SK-N-SH (cell line): ENCODE results near the gene VDAC1. TPM values are rescaled to one million over a fixed set of nuclear protein-coding genes. Genes with fewer than 3 reads are reported as not detected.

ENCODE experiments used
- CTCF ChIA-PET: fragments of 300-600, 350-600 bp; formaldehyde crosslinking; extraction: SDS; loops from one replicate; lab custom pipeline; 2021; lab: Yijun Ruan, JAX
- POLR2A ChIA-PET: fragments of 350-600 bp; sonication (Branson Sonifier 250); formaldehyde crosslinking; extraction: SDS; loops from one replicate; lab custom pipeline; 2020; ENCODE audit warnings: antibody characterized with exemption, inconsistent platforms; lab: Yijun Ruan, JAX
- DNase-seq: peaks from one replicate; pipeline ENCODE4 v3.0.0; 2012
- H2AFZ ChIP-seq: fragments of 200-600 bp; sonication (generic); 2 replicates; pipeline ENCODE4 v1.8.1; 2016; ENCODE audit warnings: antibody characterized with exemption, mild to moderate bottlenecking, low read depth
- H3F3A ChIP-seq: fragments of 200-600 bp; sonication (generic); replicated peaks from 2 replicates; pipeline ENCODE3; 2016; ENCODE audit warnings: antibody characterized with exemption, mild to moderate bottlenecking; ENCODE audit not compliant: insufficient read depth
- H3K27ac ChIP-seq, 2 experiments: fragments of 200-500 bp in 1 of 2; fragments of 200-600 bp in 1 of 2; sonication (Bioruptor generic) in 1 of 2; sonication (generic), shearing (Covaris generic) in 1 of 2; 2 replicates each; pipeline versions ENCODE4 v1.5.1 to v1.6.1; 2014 to 2016; ENCODE audit warnings: low read depth in 2 of 2, inconsistent platforms in 1 of 2, low read length in 1 of 2, mild to moderate bottlenecking in 1 of 2, mixed read lengths in 1 of 2
- H3K27me3 ChIP-seq: fragments of 200-600 bp; sonication (generic), shearing (Covaris generic); 2 replicates; pipeline ENCODE4 v1.6.1; 2016; ENCODE audit warnings: mixed run types; ENCODE audit not compliant: insufficient read depth
- H3K36me3 ChIP-seq, 2 experiments: fragments of 200-500 bp in 1 of 2; fragments of 200-600 bp in 1 of 2; sonication (Bioruptor generic) in 1 of 2; sonication (generic) in 1 of 2; replicated peaks in 1 of 2; 2 replicates each; pipeline versions ENCODE3 to v1.5.1; 2014 to 2016; ENCODE audit warnings: low read length in 1 of 2, mild to moderate bottlenecking in 1 of 2; ENCODE audit not compliant: insufficient read depth in 2 of 2, control insufficient read depth in 1 of 2
- H3K4me1 ChIP-seq, 2 experiments: fragments of 200-500 bp in 1 of 2; fragments of 200-600 bp in 1 of 2; sonication (Bioruptor generic) in 1 of 2; sonication (generic), shearing (Covaris generic) in 1 of 2; 2 replicates each; pipeline versions ENCODE4 v1.5.1 to v1.6.1; 2014 to 2016; ENCODE audit warnings: low read depth in 1 of 2, low read length in 1 of 2, mixed run types in 1 of 2; ENCODE audit not compliant: insufficient read depth in 2 of 2, control insufficient read depth in 1 of 2
- H3K4me2 ChIP-seq: fragments of 200-600 bp; sonication (generic), shearing (Covaris generic); 2 replicates; pipeline ENCODE4 v1.6.1; 2017; ENCODE audit warnings: mixed run types
- H3K4me3 ChIP-seq, 2 experiments: fragments of 200-500 bp in 1 of 2; fragments of 200-600 bp in 1 of 2; sonication (Bioruptor generic) in 1 of 2; sonication (generic), shearing (Covaris generic) in 1 of 2; 2 replicates each; pipeline versions ENCODE4 v1.5.1 to v1.8.1; 2014 to 2016; ENCODE audit warnings: low read depth in 2 of 2, inconsistent platforms in 1 of 2, low read length in 1 of 2, mild to moderate bottlenecking in 1 of 2, mixed read lengths in 1 of 2, moderate library complexity in 1 of 2
- H3K79me2 ChIP-seq: fragments of 200-600 bp; sonication (generic); 2 replicates; pipeline ENCODE4 v1.8.1; 2017; ENCODE audit warnings: mild to moderate bottlenecking; ENCODE audit not compliant: insufficient read depth
- H3K9ac ChIP-seq: fragments of 200-600 bp; sonication (generic); 2 replicates; pipeline ENCODE4 v1.6.1; 2017; ENCODE audit warnings: mixed run types
- H3K9me2 ChIP-seq: fragments of 200-600 bp; sonication (generic); 2 replicates; pipeline ENCODE4 v1.6.1; 2017; ENCODE audit warnings: mixed run types
- H3K9me3 ChIP-seq: fragments of 200-600 bp; sonication (generic); 2 replicates; pipeline ENCODE4 v1.6.1; 2017; ENCODE audit warnings: mixed run types, mild to moderate bottlenecking, moderate library complexity
- H4K20me1 ChIP-seq: fragments of 200-600 bp; sonication (generic); 2 replicates; pipeline ENCODE4 v1.6.1; 2017; ENCODE audit warnings: mild to moderate bottlenecking, mixed run types; ENCODE audit not compliant: insufficient read depth
- ELF1 ChIP-seq: IDR thresholded peaks from 2 replicates; pipeline ENCODE4 v1.4.0; 2012
- EP300 ChIP-seq, 2 experiments: IDR thresholded peaks; 2 replicates each; pipeline versions ENCODE4 v1.4.0 to v1.6.1; 2012; ENCODE audit warnings: borderline replicate concordance in 1 of 2, low read depth in 1 of 2, low read length in 1 of 2
- FOXJ3 ChIP-seq: sonication (generic); formaldehyde crosslinking; IDR thresholded peaks from 2 replicates; pipeline ENCODE4 v1.5.1; 2020; ENCODE audit warnings: mild to moderate bottlenecking, missing genetic modification reagents
- FOXM1 ChIP-seq: IDR thresholded peaks from 2 replicates; pipeline ENCODE4 v1.4.0; 2012; ENCODE audit warnings: low read depth, mild to moderate bottlenecking
- GABPA ChIP-seq: IDR thresholded peaks from 2 replicates; pipeline ENCODE4 v1.4.0; 2012; ENCODE audit warnings: low read depth, mild to moderate bottlenecking
- JUND ChIP-seq: IDR thresholded peaks from 2 replicates; pipeline ENCODE4 v1.4.0; 2012
- MEF2A ChIP-seq: IDR thresholded peaks from 2 replicates; pipeline ENCODE4 v1.4.0; 2012; ENCODE audit warnings: low read depth, borderline replicate concordance
- MXI1 ChIP-seq: IDR thresholded peaks from 2 replicates; pipeline ENCODE4 v1.6.1; 2012; ENCODE audit warnings: mild to moderate bottlenecking, low read depth, low read length, improper control_type of control experiment
- RAD21 ChIP-seq: IDR thresholded peaks from 2 replicates; pipeline ENCODE4 v1.6.1; 2012; ENCODE audit warnings: mild to moderate bottlenecking, low read length
- RFX5 ChIP-seq: IDR thresholded peaks from 2 replicates; pipeline ENCODE4 v1.6.1; 2012; ENCODE audit warnings: mild to moderate bottlenecking, improper control_type of control experiment, low read length
- RXRA ChIP-seq: IDR thresholded peaks from 2 replicates; pipeline ENCODE4 v1.4.0; 2012; ENCODE audit warnings: low read depth, mild to moderate bottlenecking, borderline replicate concordance
- SMC3 ChIP-seq: IDR thresholded peaks from 2 replicates; pipeline ENCODE4 v1.6.1; 2012; ENCODE audit warnings: low read depth, low read length, improper control_type of control experiment
- TAF1 ChIP-seq: IDR thresholded peaks from 2 replicates; pipeline ENCODE4 v1.6.1; 2012; ENCODE audit warnings: low read depth, mild to moderate bottlenecking, low read length, moderate library complexity, borderline replicate concordance
- TCF12 ChIP-seq: IDR thresholded peaks from 2 replicates; pipeline ENCODE4 v1.4.0; 2012
- YY1 ChIP-seq: IDR thresholded peaks from 2 replicates; pipeline ENCODE4 v1.4.0; 2012; ENCODE audit warnings: low read depth, mild to moderate bottlenecking
- WGBS: methylation state at CpG from one replicate; pipeline ENCODE4 v1.1.6; 2017; ENCODE audit warnings: low lambda C conversion rate; 5-methylcytosine and 5-hydroxymethylcytosine counted together
- polyA plus RNA-seq, 3 experiments: library from polyadenylated mRNA; depleted of rRNA; stranded (reverse); fragments of >200 nt; gene quantifications; 2 replicates each; pipeline ENCODE4 v1.2.3, GENCODE V29; 2012
- TF ChIP-seq, protein P1 (sequence below): fragments of 200-600 bp; sonication (generic); IDR thresholded peaks from 2 replicates; pipeline ENCODE4 v1.6.1; 2017; ENCODE audit warnings: antibody characterized with exemption, mild to moderate bottlenecking, moderate library complexity
- TF ChIP-seq, protein P2 (sequence below): IDR thresholded peaks from 2 replicates; pipeline ENCODE4; 2012

The VDAC1 gene
- polyA plus RNA-seq, 1 of the 3 experiments (the other 2 are of a cell fraction), result 166 TPM

DNA sequence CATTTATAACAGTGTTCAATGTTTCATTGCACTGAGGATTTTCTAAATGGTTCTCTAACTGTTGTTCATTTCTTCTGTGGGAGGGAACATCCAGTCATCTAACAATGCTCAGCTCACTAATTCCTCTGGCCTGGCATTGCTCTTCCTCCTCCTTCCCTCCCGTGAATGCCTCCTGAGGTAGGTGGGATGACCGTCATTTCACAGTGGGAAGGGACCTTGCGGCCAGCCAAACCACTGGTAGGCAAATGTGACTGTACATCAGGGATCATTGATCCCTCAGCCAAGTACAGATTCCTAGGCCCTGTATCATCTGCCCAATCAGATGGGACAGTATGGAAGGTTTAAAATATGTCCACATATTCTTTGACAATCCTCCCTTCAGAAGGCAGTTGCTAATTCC, 23.7 kb upstream of the VDAC1 start:
- Histone ChIP-seq H3K9me2 (no peaks in the 10 kb centered on the region), H3K27me3 (no peaks in the 10 kb centered on the region), H3K9ac (no peak overlapping the region), H3K4me2 (no peak overlapping the region), H4K20me1 (no peaks in the 10 kb centered on the region), H3F3A (peaks cover 6% of the 10 kb centered on the region), H3K4me3 (no peak overlapping the region), H3K36me3 (no peaks in the 10 kb centered on the region), H3K27ac (0 out of 4 replicates have a peak overlapping the region, but pooled peaks of 1 of the 2 experiments have one; percentile 9), H3K4me1 (no peaks in the 10 kb centered on the region), H3K79me2 (no peaks in the 10 kb centered on the region), H3K9me3 (no peaks in the 10 kb centered on the region), H2AFZ (no peak overlapping the region)
- ChIA-PET POLR2A (no interaction called here), CTCF (interaction anchor here (4.2 kb wide), 1 partner anchor 12 kb away, joined by 43 read pairs; no protein-coding TSS in a partner anchor)
- 93% methylated on average over 3 of the region's 3 CpGs for WGBS
- DNase-seq, result no peak
- TF ChIP-seq ELF1 (no peak), MEF2A (no peak)
- TF ChIP-seq, protein P1, sequence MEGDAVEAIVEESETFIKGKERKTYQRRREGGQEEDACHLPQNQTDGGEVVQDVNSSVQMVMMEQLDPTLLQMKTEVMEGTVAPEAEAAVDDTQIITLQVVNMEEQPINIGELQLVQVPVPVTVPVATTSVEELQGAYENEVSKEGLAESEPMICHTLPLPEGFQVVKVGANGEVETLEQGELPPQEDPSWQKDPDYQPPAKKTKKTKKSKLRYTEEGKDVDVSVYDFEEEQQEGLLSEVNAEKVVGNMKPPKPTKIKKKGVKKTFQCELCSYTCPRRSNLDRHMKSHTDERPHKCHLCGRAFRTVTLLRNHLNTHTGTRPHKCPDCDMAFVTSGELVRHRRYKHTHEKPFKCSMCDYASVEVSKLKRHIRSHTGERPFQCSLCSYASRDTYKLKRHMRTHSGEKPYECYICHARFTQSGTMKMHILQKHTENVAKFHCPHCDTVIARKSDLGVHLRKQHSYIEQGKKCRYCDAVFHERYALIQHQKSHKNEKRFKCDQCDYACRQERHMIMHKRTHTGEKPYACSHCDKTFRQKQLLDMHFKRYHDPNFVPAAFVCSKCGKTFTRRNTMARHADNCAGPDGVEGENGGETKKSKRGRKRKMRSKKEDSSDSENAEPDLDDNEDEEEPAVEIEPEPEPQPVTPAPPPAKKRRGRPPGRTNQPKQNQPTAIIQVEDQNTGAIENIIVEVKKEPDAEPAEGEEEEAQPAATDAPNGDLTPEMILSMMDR, result no peak

DNA sequence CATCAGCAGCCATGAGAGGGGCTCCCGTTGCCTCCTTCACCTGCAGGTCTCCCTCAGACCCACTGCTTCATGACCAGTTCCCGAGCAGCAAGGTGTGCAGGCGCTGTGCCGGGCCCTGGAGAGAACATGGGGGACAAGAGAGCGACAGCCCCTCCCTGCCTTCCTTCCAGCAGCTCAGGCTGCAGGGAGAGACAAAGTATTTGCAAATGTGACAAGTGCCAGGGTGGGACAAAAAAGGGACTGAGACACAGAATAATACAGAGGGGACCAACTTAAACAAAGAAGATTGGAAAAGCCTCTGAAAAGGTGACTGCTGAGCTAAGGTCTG, 22.5 kb upstream of the VDAC1 start:
- no peaks in the 10 kb centered on the region for H4K20me1 ChIP-seq
- H3K36me3 ChIP-seq, result no peaks in the 10 kb centered on the region
- no peak overlapping the region for H3K9ac ChIP-seq
- POLR2A ChIA-PET, result no interaction called here
- H3K4me3 ChIP-seq, result no peak overlapping the region
- no peaks in the 10 kb centered on the region for H3K27me3 ChIP-seq
- H3K4me1 ChIP-seq, result no peaks in the 10 kb centered on the region
- H3F3A ChIP-seq, result peaks cover 6% of the 10 kb centered on the region
- DNase-seq, result no peak
- H3K27ac ChIP-seq, result no peak overlapping the region
- H3K9me3 ChIP-seq, result no peaks in the 10 kb centered on the region
- H3K9me2 ChIP-seq, result no peaks in the 10 kb centered on the region
- no peak overlapping the region for H3K4me2 ChIP-seq
- no peak overlapping the region for H2AFZ ChIP-seq
- WGBS, result 91% methylated on average over 5 of the region's 5 CpGs
- CTCF ChIA-PET, result interaction anchor here (0.9 to 4.2 kb wide), 17 partner anchors 10 to 129 kb away, joined by 3 to 43 read pairs (median 6); no protein-coding TSS in a partner anchor
- TF ChIP-seq JUND, result no peak
- no peak for TF ChIP-seq RXRA
- TF ChIP-seq EP300 (IDR thresholded peaks at IDR 0.05; ENCODE audit: borderline replicate concordance in 1 of 2, low read depth in 1 of 2, low read length in 1 of 2), result no peak
- no peak for TF ChIP-seq MEF2A
- no peaks in the 10 kb centered on the region for H3K79me2 ChIP-seq

DNA sequence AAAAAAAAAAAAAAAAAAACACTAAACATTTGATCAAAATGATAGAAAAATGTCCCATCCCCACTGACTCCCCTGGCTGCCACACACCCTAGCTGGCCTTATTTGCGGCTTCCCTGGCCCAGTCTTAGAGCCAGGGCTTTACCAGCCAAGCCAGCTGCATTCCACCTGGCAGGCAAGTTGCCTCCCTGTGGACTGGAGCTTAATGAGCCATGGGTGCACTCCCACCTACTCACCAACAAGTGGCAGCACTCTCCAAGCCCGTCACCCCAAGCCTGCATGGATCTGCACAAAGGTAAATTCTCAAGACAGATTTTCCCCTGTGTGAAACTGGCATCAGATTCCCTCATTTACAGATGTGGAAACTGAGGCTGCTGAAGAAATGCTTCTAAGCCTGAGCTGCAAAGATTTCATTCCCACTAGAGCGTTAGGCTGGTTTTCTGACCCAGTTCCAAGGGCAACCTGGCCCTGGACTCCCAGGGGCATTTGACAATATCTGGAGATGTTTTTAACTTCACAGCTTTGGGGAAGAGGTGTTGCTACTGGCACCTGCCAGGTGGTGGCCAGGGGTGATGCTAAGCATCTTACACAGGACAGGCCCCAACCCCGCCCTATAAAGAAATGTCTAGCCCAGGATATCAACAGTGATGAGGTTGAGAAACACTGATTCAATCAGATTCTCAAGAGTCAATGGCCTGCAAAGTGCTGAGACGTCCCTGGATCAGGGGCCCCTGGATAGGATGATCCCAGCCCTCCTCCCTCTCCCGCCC, 21.9 kb upstream of the VDAC1 start:
- Histone ChIP-seq H3K9me3 (no peaks in the 10 kb centered on the region), H3K9ac (no peak overlapping the region), H3K27ac (no peak overlapping the region), H3K27me3 (no peaks in the 10 kb centered on the region), H3K4me3 (no peak overlapping the region), H4K20me1 (no peaks in the 10 kb centered on the region), H3K9me2 (no peaks in the 10 kb centered on the region), H3K79me2 (no peaks in the 10 kb centered on the region), H3K4me2 (no peak overlapping the region), H3K4me1 (no peaks in the 10 kb centered on the region), H2AFZ (no peak overlapping the region), H3F3A (peaks cover 6% of the 10 kb centered on the region), H3K36me3 (no peaks in the 10 kb centered on the region)
- POLR2A ChIA-PET, result interaction anchor here (0.6 kb wide), 1 partner anchor 48 kb away, joined by 3 read pairs; no protein-coding TSS in a partner anchor
- peak; percentile 80 for DNase-seq
- CTCF ChIA-PET, result interaction anchor here (0.6 to 4.2 kb wide), 22 partner anchors 9 to 130 kb away, joined by 3 to 43 read pairs (median 5); partner anchors contain the start of gene VDAC1
- 70% methylated on average over 6 of the region's 6 CpGs for WGBS
- TF ChIP-seq RFX5, result no peak
- TF ChIP-seq SMC3, result peak; percentile 42; the same call in 1 of the 2 replicates
- TF ChIP-seq, protein P2, sequence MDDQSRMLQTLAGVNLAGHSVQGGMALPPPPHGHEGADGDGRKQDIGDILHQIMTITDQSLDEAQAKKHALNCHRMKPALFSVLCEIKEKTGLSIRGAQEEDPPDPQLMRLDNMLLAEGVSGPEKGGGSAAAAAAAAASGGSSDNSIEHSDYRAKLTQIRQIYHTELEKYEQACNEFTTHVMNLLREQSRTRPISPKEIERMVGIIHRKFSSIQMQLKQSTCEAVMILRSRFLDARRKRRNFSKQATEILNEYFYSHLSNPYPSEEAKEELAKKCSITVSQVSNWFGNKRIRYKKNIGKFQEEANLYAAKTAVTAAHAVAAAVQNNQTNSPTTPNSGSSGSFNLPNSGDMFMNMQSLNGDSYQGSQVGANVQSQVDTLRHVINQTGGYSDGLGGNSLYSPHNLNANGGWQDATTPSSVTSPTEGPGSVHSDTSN, result no peak
- TF ChIP-seq TCF12, result no peak
- TF ChIP-seq ELF1, result no peak
- TF ChIP-seq YY1, result no peak
- TF ChIP-seq, protein P1, result peak; percentile 58
- TF ChIP-seq FOXJ3 (CRISPR knock-in tag), result no peak
- TF ChIP-seq JUND, result no peak
- no peak for TF ChIP-seq FOXM1
- peak; percentile 64 for TF ChIP-seq RAD21
- no peak for TF ChIP-seq MEF2A
- no peak for TF ChIP-seq TAF1
- TF ChIP-seq GABPA, result no peak
- no peak for TF ChIP-seq MXI1
